ENCODE data around the gene FOXL2NB. TPM values are rescaled to one million over a fixed set of nuclear protein-coding genes. Genes with fewer than 3 reads are reported as not detected.

FOXL2NB gene
- total and polyA plus RNA-seq, 10 of the 15 experiments (the other 5 are each of a cell fraction or from before 2014, with no cell fraction given) = not detected

DNA sequence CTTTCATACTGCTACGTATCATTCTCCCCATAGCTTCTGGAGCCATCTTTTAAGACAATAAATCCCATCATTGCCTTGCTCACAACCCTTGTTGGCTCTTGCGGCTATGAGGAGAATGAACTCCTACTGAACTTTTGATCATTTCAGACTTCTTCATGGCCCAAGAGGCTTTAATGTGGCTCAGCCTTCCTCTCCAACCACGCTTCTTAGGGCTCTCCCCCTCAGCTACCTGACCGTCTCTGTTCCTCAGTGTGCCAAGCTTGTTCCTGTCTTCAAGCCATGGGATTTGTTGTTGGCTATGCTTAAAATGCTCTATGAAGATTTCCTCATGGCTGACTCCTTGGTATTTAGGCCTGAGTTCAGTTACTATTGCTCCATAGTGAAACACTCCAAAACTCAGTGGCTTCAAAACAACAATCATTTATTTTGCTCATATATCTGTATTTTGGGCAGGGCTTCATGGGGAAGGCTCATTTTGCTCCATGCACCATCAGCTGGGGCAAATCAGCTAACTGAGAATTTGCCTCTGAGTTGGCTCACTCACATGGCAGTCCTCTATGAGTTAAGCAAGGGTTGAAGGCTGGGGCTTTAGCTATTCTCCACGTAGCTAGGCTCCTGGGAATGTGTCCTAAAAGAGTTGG lies 47.5 kb upstream of the FOXL2NB start:
- ChIA-PET CTCF (interaction anchor here (0.8 to 3.4 kb wide), 5 partner anchors 12 to 305 kb away, joined by 3 to 12 read pairs (median 4); partner anchors contain the start of gene CEP70), SMC1A (ENCODE audit: uncharacterized antibody, unreplicated experiment) (interaction anchor here (0.7 to 1.6 kb wide), 5 partner anchors 9 to 273 kb away, joined by 3 to 4 read pairs (median 3); no protein-coding TSS in a partner anchor), POLR2A (interaction anchor here (0.6 kb wide), 1 partner anchor 67 kb away, joined by 7 read pairs; no protein-coding TSS in a partner anchor), RAD21 (ENCODE audit: unreplicated experiment) (interaction anchor here (0.6 kb wide), 1 partner anchor 11 kb away, joined by 3 read pairs; no protein-coding TSS in a partner anchor)
- Histone ChIP-seq H3K4me2 (ENCODE audit: control insufficient read depth, insufficient read depth) (no peak overlapping the region), H2AFZ (ENCODE audit: control insufficient read depth, low read depth, low read length) (no peak overlapping the region), H3K36me3 (ENCODE audit: control insufficient read depth in 2 of 2, insufficient read depth in 2 of 2, low read length in 1 of 2) (no peaks in the 10 kb centered on the region), H3K4me1 (ENCODE audit: control insufficient read depth, insufficient read depth, low read length) (no peaks in the 10 kb centered on the region), H3K4me3 (no peak overlapping the region), H4K20me1 (ENCODE audit: control insufficient read depth, insufficient read depth) (no peaks in the 10 kb centered on the region), H3K9ac (ENCODE audit: control insufficient read depth, insufficient read depth, low read length) (no peak overlapping the region), H3K27me3 (replicated peaks in 1 of 2; ENCODE audit: control insufficient read depth in 2 of 2, insufficient read depth in 2 of 2, low read length in 1 of 2) (no peaks in the 10 kb centered on the region; a peak in 2 of 4 replicates), H3K27ac (ENCODE audit: control insufficient read depth, insufficient read depth) (no peak overlapping the region), H3K9me3 (replicated peaks; ENCODE audit: control insufficient read depth, insufficient read depth, low read length) (no peaks in the 10 kb centered on the region), H3K79me2 (ENCODE audit: control insufficient read depth, insufficient read depth, low read length) (no peaks in the 10 kb centered on the region)
- in situ Hi-C loops (cut with MboI) = no loop called here
- 34% methylated on average over 5 of the region's 5 CpGs for WGBS (ENCODE audit: insufficient coverage, insufficient replicate concordance, low lambda C conversion rate, missing lambda C conversion rate)
- intact Hi-C loops (cut with micrococcal nuclease; ENCODE audit: unreplicated experiment) = no loop called here
- no peak for TF ChIP-seq NR2C2 (IDR thresholded peaks at IDR 0.05; ENCODE audit: borderline replicate concordance, control insufficient read depth, insufficient read length, low read depth)
- ATAC-seq (no peak), DNase-seq (ENCODE audit: low read depth, low spot score) (no peak), FAIRE-seq (no peak)
- BruUV-seq (replicated peaks) = no TSS peak

GRCh38 chr3:138901567-138901966 lies 45.5 kb upstream of the FOXL2NB start:
- no peaks in the 10 kb centered on the region for H4K20me1 ChIP-seq (ENCODE audit: control insufficient read depth, insufficient read depth)
- no peaks in the 10 kb centered on the region for H3K79me2 ChIP-seq (ENCODE audit: control insufficient read depth, insufficient read depth, low read length)
- no peaks in the 10 kb centered on the region; a peak in 2 of 4 replicates for H3K27me3 ChIP-seq (replicated peaks in 1 of 2; ENCODE audit: control insufficient read depth in 2 of 2, insufficient read depth in 2 of 2, low read length in 1 of 2)
- RAD21 ChIA-PET (ENCODE audit: unreplicated experiment) = no interaction called here
- WGBS (ENCODE audit: insufficient coverage, insufficient replicate concordance, low lambda C conversion rate, missing lambda C conversion rate) = 51% methylated on average over 6 of the region's 8 CpGs
- ATAC-seq (no peak), FAIRE-seq (no peak), DNase-seq (ENCODE audit: low read depth, low spot score) (no peak)
- POLR2A ChIA-PET = no interaction called here
- H3K4me1 ChIP-seq (ENCODE audit: control insufficient read depth, insufficient read depth, low read length) = no peaks in the 10 kb centered on the region
- H3K27ac ChIP-seq (ENCODE audit: control insufficient read depth, insufficient read depth) = no peak overlapping the region
- in situ Hi-C loops (cut with MboI) (no loop called here), intact Hi-C loops (cut with micrococcal nuclease; ENCODE audit: unreplicated experiment) (no loop called here)
- no peak overlapping the region for H2AFZ ChIP-seq (ENCODE audit: control insufficient read depth, low read depth, low read length)
- SMC1A ChIA-PET (ENCODE audit: uncharacterized antibody, unreplicated experiment) = no interaction called here
- H3K9me3 ChIP-seq (replicated peaks; ENCODE audit: control insufficient read depth, insufficient read depth, low read length) = no peaks in the 10 kb centered on the region; the same call in 2 of the 3 replicates
- no peak overlapping the region for H3K4me3 ChIP-seq
- H3K9ac ChIP-seq (ENCODE audit: control insufficient read depth, insufficient read depth, low read length) = no peak overlapping the region
- no peak overlapping the region for H3K4me2 ChIP-seq (ENCODE audit: control insufficient read depth, insufficient read depth)
- CTCF ChIA-PET = interaction anchor here (2.1 kb wide), 1 partner anchor 14 kb away, joined by 7 read pairs; no protein-coding TSS in a partner anchor
- no TSS peak for BruUV-seq (replicated peaks)
- H3K36me3 ChIP-seq (ENCODE audit: control insufficient read depth in 2 of 2, insufficient read depth in 2 of 2, low read length in 1 of 2) = no peaks in the 10 kb centered on the region
- TF ChIP-seq PAX8 (IDR thresholded peaks at IDR 0.05) (no peak), NFXL1 (IDR thresholded peaks at IDR 0.05; ENCODE audit: borderline replicate concordance) (no peak), MEF2A (IDR thresholded peaks at IDR 0.05; ENCODE audit: insufficient read depth, low read depth, low read length) (no peak), ZNF384 (IDR thresholded peaks at IDR 0.05; ENCODE audit: borderline replicate concordance, low read depth, low read length) (no peak), SRF (IDR thresholded peaks at IDR 0.05; ENCODE audit: low read depth in 2 of 2, low read length in 2 of 2) (no peak), MYC (IDR thresholded peaks at IDR 0.05; ENCODE audit: insufficient read depth, insufficient read length, insufficient replicate concordance, low read length, severe bottlenecking) (no peak), HDAC2 (IDR thresholded peaks at IDR 0.05) (no peak), BHLHE40 (IDR thresholded peaks at IDR 0.05; ENCODE audit: borderline replicate concordance in 1 of 2, low read depth in 2 of 2, low read length in 1 of 2) (no peak), ZNF687 (IDR thresholded peaks at IDR 0.05) (no peak)
